Omental fat pad (tissue), 4 donors: Measurements from ENCODE around the gene SPRR2A. TPM values are rescaled to one million over a fixed set of nuclear protein-coding genes. Genes with fewer than 3 reads are reported as not detected.

Experiments
- ATAC-seq: fragments of 150-250 bp; one replicate; pipeline ENCODE4 v1.9.1; 2016; ENCODE audit warnings: mild to moderate bottlenecking, moderate library complexity; ENCODE audit not compliant: low FRiP score
- DNase-seq: peaks from one replicate; pipeline ENCODE4 v3.0.0-alpha.2; 2019; ENCODE audit warnings: low spot score
- CTCF ChIP-seq, 3 donors: fragments of 450-650 bp; IDR thresholded peaks; one replicate each; pipeline ENCODE4 v1.5.1; 2016 to 2017; ENCODE audit warnings: antibody characterized with exemption in 3 of 3, mild to moderate bottlenecking in 3 of 3, moderate library complexity in 2 of 3
- total RNA-seq, 4 donors: library from RNA; depleted of rRNA; stranded (reverse); fragments of >200 nt; gene quantifications; one replicate each; pipeline ENCODE4 v1.1.0, GENCODE V29; 2016

SPRR2A gene
- total RNA-seq, 4 donors from 2014 or later = not detected

- DNase-seq = no peak
- TF ChIP-seq CTCF (IDR thresholded peaks at IDR 0.05) = no peak
- no peak for ATAC-seq
Measured at GRCh38 chr1:153040950-153041631, 16.2 kb downstream of the SPRR2A start, which contains the start of gene SPRR2D. SPRR2D (minus strand) TSS chr1:153041120; CDS start chr1:153040346, 774 bp downstream.

- TF ChIP-seq CTCF (IDR thresholded peaks at IDR 0.05) = no peak
- DNase-seq = no peak
- ATAC-seq = no peak
Measured at GRCh38 chr1:153035211-153035610, 22.1 kb downstream of the SPRR2A start.

- no peak for DNase-seq
- ATAC-seq = peak; percentile 95
- no peak for TF ChIP-seq CTCF (IDR thresholded peaks at IDR 0.05)
Measured at GRCh38 chr1:153032677-153033308, 24.5 kb downstream of the SPRR2A start.

- DNase-seq (no peak), ATAC-seq (no peak)
- no peak for TF ChIP-seq CTCF (IDR thresholded peaks at IDR 0.05)
Measured at GRCh38 chr1:153032073-153032472, 25.2 kb downstream of the SPRR2A start.

- no peak for TF ChIP-seq CTCF (IDR thresholded peaks at IDR 0.05)
- DNase-seq (no peak), ATAC-seq (no peak)
Measured at GRCh38 chr1:153030895-153031294, 26.4 kb downstream of the SPRR2A start, which contains the start of gene SPRR1B. SPRR1B (plus strand) TSS chr1:153031203; CDS start chr1:153032346, 1,143 bp downstream.

GRCh38 chr1:153028766-153029165 lies 28.5 kb downstream of the SPRR2A start:
- no peak for TF ChIP-seq CTCF (IDR thresholded peaks at IDR 0.05)
- ATAC-seq (no peak), DNase-seq (no peak)

- no peak for TF ChIP-seq CTCF (IDR thresholded peaks at IDR 0.05)
- DNase-seq (no peak), ATAC-seq (no peak)
Measured at GRCh38 chr1:153025797-153026196, 31.5 kb downstream of the SPRR2A start.
